Panc1 (cell line): ENCODE data around the gene CUL9. TPM values are rescaled to one million over a fixed set of nuclear protein-coding genes. Genes with fewer than 3 reads are reported as not detected.

Experiments used
- ATAC-seq: fragments of 200-7000 bp; cut with Tn5 transposase; 2 replicates; pipeline ENCODE4 v1.9.1; 2020; ENCODE audit warnings: mild to moderate bottlenecking, moderate library complexity
- BruUV-seq: library from RNA; stranded (reverse); fragments of 400-500 nt; replicated peaks from 2 replicates; lab custom pipeline; 2021; lab: Mats Ljungman, UMichigan
- CTCF ChIA-PET: fragments of 300-600 bp; sonication (Branson Sonifier 250); formaldehyde crosslinking; loops from one replicate; lab custom pipeline; 2022; ENCODE audit warnings: antibody characterized with exemption; lab: Charles Lee
- POLR2A ChIA-PET: fragments of 300-600 bp; sonication (Branson Sonifier 250); formaldehyde crosslinking; loops from one replicate; lab custom pipeline; 2022; ENCODE audit warnings: antibody characterized with exemption; lab: Charles Lee
- DNase-seq: peaks from one replicate; pipeline ENCODE4 v3.0.0-alpha.2; 2010; ENCODE audit warnings: low read depth, low spot score
- H3K27ac ChIP-seq: 2 replicates; pipeline ENCODE4 v1.5.1; 2011; ENCODE audit warnings: mild to moderate bottlenecking, low read length, inconsistent platforms
- H3K27me3 ChIP-seq: fragments of 200-500 bp; sonication (Bioruptor generic); 2 replicates; pipeline ENCODE4 v1.6.0; 2014; ENCODE audit warnings: low read length, inconsistent platforms; ENCODE audit not compliant: control insufficient read depth, insufficient read depth
- H3K36me3 ChIP-seq: fragments of 200-500 bp; sonication (Bioruptor generic); 2 replicates; pipeline ENCODE4 v1.5.1; 2014; ENCODE audit warnings: inconsistent platforms, mild to moderate bottlenecking, low read length, moderate library complexity; ENCODE audit not compliant: control insufficient read depth, insufficient read depth
- H3K4me1 ChIP-seq: 2 replicates; pipeline ENCODE4 v1.5.1; 2011; ENCODE audit warnings: inconsistent platforms, mild to moderate bottlenecking, low read length, moderate library complexity; ENCODE audit not compliant: control insufficient read depth, insufficient read depth
- H3K4me3 ChIP-seq, 2 experiments: 2 replicates each; pipeline ENCODE4 v1.5.1; 2011 to 2012; ENCODE audit warnings: low read depth in 2 of 2, low read length in 2 of 2, mild to moderate bottlenecking in 2 of 2, inconsistent platforms in 1 of 2, moderate library complexity in 1 of 2
- H3K9me3 ChIP-seq: fragments of 200-500 bp; sonication (Bioruptor generic); 2 replicates; pipeline ENCODE4 v1.5.1; 2014; ENCODE audit warnings: low read depth, mild to moderate bottlenecking, inconsistent platforms, low read length, moderate library complexity; ENCODE audit not compliant: control insufficient read depth, insufficient read depth
- POLR2AphosphoS5 ChIP-seq: IDR thresholded peaks from 2 replicates; pipeline ENCODE4 v1.6.1; 2012; ENCODE audit warnings: mild to moderate bottlenecking, low read depth, low read length, moderate library complexity
- SIN3A ChIP-seq: IDR thresholded peaks from 2 replicates; pipeline ENCODE4 v1.6.1; 2012; ENCODE audit warnings: low read depth, mild to moderate bottlenecking, low read length, moderate library complexity, borderline replicate concordance; ENCODE audit not compliant: insufficient read depth
- TCF7L2 ChIP-seq: IDR thresholded peaks from 2 replicates; pipeline ENCODE4 v1.6.1; 2011; ENCODE audit warnings: mild to moderate bottlenecking, low read depth, low read length, inconsistent platforms
- in situ Hi-C: cut with HindIII; loops from 2 replicates; pipeline ENCODE4 v1.10.0; 2016; ENCODE audit warnings: low sequenced_read_pairs, low pct_unique_long_range_greater_than_20kb
- intact Hi-C: fragments of 100-400 bp; cut with micrococcal nuclease; formaldehyde crosslinking; loops from one replicate; pipeline ENCODE4 v1.10.0; 2022; ENCODE audit not compliant: unreplicated experiment
- total RNA-seq: library from RNA; stranded (reverse); gene quantifications from one replicate; pipeline ENCODE4 v1.2.1, GENCODE V29; 2021; ENCODE audit not compliant: unreplicated experiment
- TF ChIP-seq, protein P1 (sequence below), 2 experiments: IDR thresholded peaks; 2 replicates each; pipeline ENCODE4 v1.6.1; 2011 to 2012; ENCODE audit warnings: low read depth in 2 of 2, control low read depth in 1 of 2, low read length in 1 of 2, mild to moderate bottlenecking in 1 of 2, moderate library complexity in 1 of 2; ENCODE audit not compliant: insufficient read depth in 1 of 2
- TF ChIP-seq, protein P2 (sequence below): fragments of 450-650 bp; IDR thresholded peaks from 2 replicates; pipeline ENCODE4 v1.5.1; 2017; ENCODE audit warnings: mild to moderate bottlenecking

Gene CUL9
- total RNA-seq, 1 experiment from 2014 or later = 54.3 TPM

DNA sequence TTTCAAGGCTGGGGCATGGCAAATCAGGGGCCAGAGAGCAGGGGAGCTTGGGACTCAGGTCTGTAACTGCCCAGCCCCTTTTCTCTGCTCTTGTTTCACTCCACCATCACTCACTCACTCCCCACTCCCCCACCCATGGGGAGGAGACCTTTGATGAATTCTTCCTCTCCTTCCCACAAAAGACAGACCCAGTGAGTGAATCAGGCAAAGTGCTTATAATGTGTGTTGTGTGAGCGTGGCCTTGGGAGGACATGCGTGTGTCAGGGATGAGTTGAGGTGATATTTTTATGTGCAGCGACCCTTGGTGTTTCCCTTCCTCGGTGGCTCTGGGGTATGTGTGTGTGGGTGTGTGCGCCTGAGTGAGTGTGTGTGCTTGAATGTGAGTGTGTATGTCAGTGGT is 1.0 kb upstream of the CUL9 start:
- ChIA-PET CTCF (no interaction called here), POLR2A (interaction anchor here (0.6 kb wide), 1 partner anchor 10 kb away, joined by 14 read pairs; no protein-coding TSS in a partner anchor)
- BruUV-seq = no TSS peak
- Histone ChIP-seq H3K27me3 (no peaks in the 10 kb centered on the region), H3K9me3 (no peaks in the 10 kb centered on the region), H3K4me3 (no peak overlapping the region), H3K27ac (peak overlapping the region; percentile 96), H3K4me1 (peaks cover 21% of the 10 kb centered on the region), H3K36me3 (peaks cover 7% of the 10 kb centered on the region)
- in situ Hi-C loops (no loop called here), intact Hi-C loops (no loop called here)
- ATAC-seq (no peak), DNase-seq (no peak)
- TF ChIP-seq SIN3A (no peak), POLR2AphosphoS5 (no peak), TCF7L2 (no peak)

DNA sequence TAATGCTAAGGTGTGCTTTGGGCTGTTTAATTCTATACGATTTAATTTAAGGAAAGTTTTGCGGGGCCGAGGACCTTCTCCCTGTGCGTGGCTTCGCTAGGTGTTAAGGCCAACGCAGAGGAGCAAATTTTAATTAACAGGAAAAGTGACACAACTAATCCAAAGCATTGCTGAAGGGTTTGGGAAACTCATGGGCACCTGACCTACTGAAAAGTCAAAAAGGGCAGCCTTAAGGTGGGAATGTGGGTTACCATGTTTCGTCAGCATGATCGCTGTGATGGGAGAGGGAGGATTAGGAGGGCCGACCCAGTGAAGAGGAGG is 415 bp upstream of the CUL9 start:
- intact Hi-C loops = no loop called here
- TF ChIP-seq, protein P1, sequence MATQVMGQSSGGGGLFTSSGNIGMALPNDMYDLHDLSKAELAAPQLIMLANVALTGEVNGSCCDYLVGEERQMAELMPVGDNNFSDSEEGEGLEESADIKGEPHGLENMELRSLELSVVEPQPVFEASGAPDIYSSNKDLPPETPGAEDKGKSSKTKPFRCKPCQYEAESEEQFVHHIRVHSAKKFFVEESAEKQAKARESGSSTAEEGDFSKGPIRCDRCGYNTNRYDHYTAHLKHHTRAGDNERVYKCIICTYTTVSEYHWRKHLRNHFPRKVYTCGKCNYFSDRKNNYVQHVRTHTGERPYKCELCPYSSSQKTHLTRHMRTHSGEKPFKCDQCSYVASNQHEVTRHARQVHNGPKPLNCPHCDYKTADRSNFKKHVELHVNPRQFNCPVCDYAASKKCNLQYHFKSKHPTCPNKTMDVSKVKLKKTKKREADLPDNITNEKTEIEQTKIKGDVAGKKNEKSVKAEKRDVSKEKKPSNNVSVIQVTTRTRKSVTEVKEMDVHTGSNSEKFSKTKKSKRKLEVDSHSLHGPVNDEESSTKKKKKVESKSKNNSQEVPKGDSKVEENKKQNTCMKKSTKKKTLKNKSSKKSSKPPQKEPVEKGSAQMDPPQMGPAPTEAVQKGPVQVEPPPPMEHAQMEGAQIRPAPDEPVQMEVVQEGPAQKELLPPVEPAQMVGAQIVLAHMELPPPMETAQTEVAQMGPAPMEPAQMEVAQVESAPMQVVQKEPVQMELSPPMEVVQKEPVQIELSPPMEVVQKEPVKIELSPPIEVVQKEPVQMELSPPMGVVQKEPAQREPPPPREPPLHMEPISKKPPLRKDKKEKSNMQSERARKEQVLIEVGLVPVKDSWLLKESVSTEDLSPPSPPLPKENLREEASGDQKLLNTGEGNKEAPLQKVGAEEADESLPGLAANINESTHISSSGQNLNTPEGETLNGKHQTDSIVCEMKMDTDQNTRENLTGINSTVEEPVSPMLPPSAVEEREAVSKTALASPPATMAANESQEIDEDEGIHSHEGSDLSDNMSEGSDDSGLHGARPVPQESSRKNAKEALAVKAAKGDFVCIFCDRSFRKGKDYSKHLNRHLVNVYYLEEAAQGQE (IDR thresholded peaks at IDR 0.05; ENCODE audit: insufficient read depth in 1 of 2, low read depth in 2 of 2, low read length in 1 of 2) = no peak
- TF ChIP-seq, protein P2, sequence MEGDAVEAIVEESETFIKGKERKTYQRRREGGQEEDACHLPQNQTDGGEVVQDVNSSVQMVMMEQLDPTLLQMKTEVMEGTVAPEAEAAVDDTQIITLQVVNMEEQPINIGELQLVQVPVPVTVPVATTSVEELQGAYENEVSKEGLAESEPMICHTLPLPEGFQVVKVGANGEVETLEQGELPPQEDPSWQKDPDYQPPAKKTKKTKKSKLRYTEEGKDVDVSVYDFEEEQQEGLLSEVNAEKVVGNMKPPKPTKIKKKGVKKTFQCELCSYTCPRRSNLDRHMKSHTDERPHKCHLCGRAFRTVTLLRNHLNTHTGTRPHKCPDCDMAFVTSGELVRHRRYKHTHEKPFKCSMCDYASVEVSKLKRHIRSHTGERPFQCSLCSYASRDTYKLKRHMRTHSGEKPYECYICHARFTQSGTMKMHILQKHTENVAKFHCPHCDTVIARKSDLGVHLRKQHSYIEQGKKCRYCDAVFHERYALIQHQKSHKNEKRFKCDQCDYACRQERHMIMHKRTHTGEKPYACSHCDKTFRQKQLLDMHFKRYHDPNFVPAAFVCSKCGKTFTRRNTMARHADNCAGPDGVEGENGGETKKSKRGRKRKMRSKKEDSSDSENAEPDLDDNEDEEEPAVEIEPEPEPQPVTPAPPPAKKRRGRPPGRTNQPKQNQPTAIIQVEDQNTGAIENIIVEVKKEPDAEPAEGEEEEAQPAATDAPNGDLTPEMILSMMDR = no peak
- no peak for TF ChIP-seq SIN3A
- TF ChIP-seq TCF7L2 = no peak
- TF ChIP-seq POLR2AphosphoS5 = no peak
- Histone ChIP-seq H3K9me3 (no peaks in the 10 kb centered on the region), H3K36me3 (peaks cover 7% of the 10 kb centered on the region), H3K27ac (peak overlapping the region; percentile 96), H3K4me1 (peaks cover 21% of the 10 kb centered on the region), H3K27me3 (no peaks in the 10 kb centered on the region), H3K4me3 (peak overlapping the region; percentile 83 to 84)
- in situ Hi-C loops = no loop called here
- ChIA-PET CTCF (no interaction called here), POLR2A (interaction anchor here (0.8 kb wide), 1 partner anchor 168 kb away, joined by 3 read pairs; the partner anchor contains the start of genes KLHDC3 and MEA1)
- no TSS peak for BruUV-seq
- ATAC-seq = no peak; the same call in 1 of the 2 replicates
- no peak for DNase-seq

DNA sequence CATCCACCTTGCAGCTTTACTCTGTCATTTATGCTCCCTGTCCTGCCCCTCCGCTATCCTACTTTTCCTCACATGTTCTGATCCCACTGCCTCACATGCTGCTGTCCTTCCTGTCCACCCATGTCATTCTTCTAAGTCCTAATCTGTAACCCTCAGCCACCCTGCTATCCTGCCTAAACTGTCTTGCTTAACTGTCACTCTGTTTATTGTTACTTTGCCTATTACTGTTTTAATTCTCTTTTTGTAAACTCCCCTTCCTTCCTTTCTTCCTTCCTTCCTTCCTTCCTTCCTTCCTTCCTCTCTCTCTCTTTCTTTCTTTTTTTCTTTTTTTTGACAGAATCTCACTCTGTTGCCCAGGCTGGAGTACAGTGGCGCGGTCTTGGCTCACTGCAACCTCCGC is 1.4 kb downstream of the CUL9 start:
- POLR2A ChIA-PET = interaction anchor here (0.6 kb wide), 1 partner anchor 95 kb away, joined by 3 read pairs; no protein-coding TSS in a partner anchor
- TF ChIP-seq POLR2AphosphoS5 (no peak), SIN3A (no peak), TCF7L2 (no peak)
- TF ChIP-seq, protein P1 (IDR thresholded peaks at IDR 0.05; ENCODE audit: insufficient read depth in 1 of 2, low read depth in 2 of 2, low read length in 1 of 2) = no peak
- TF ChIP-seq, protein P2 = no peak
- Histone ChIP-seq H3K4me1 (peaks cover 21% of the 10 kb centered on the region), H3K4me3 (no peak overlapping the region), H3K36me3 (peaks cover 7% of the 10 kb centered on the region), H3K27me3 (no peaks in the 10 kb centered on the region), H3K27ac (no peak overlapping the region; the same call in 1 of the 2 replicates), H3K9me3 (no peaks in the 10 kb centered on the region)
- DNase-seq (no peak), ATAC-seq (no peak)
- in situ Hi-C loops = no loop called here
- CTCF ChIA-PET = no interaction called here
- intact Hi-C loops = no loop called here
- no TSS peak for BruUV-seq
